HG02763 (cell line): ENCODE measurements around the gene HDDC2.

ENCODE experiments used
- ATAC-seq: cut with Tn5 transposase; IDR thresholded peaks from one replicate; pipeline ENCODE4 v1.9.1; 2021; ENCODE audit warnings: mild to moderate bottlenecking, moderate library complexity; ENCODE audit not compliant: unreplicated experiment

HDDC2 gene

GRCh38 chr6:125271486-125272159 lies 30.1 kb downstream of the HDDC2 start:
- no peak for ATAC-seq

GRCh38 chr6:125270380-125270779 lies 31.4 kb downstream of the HDDC2 start:
- ATAC-seq: no peak

- ATAC-seq: no peak
Observed at GRCh38 chr6:125269328-125269985, 32.3 kb downstream of the HDDC2 start.

GRCh38 chr6:125268765-125269164 lies 33.0 kb downstream of the HDDC2 start:
- ATAC-seq: no peak

- ATAC-seq: no peak
Observed at GRCh38 chr6:125267806-125268523, 33.8 kb downstream of the HDDC2 start.

GRCh38 chr6:125264476-125264875 lies 37.3 kb downstream of the HDDC2 start:
- ATAC-seq: no peak

- no peak for ATAC-seq
Observed at GRCh38 chr6:125262016-125263013, 39.5 kb downstream of the HDDC2 start.

- ATAC-seq: no peak
Observed at GRCh38 chr6:125259354-125259736, 42.4 kb downstream of the HDDC2 start.

GRCh38 chr6:125258651-125259353 lies 43.0 kb downstream of the HDDC2 start:
- no peak for ATAC-seq

GRCh38 chr6:125257351-125257750 lies 44.4 kb downstream of the HDDC2 start:
- no peak for ATAC-seq

GRCh38 chr6:125255201-125255600 lies 46.6 kb downstream of the HDDC2 start:
- no peak for ATAC-seq

- ATAC-seq: no peak
Observed at GRCh38 chr6:125254321-125254720, 47.4 kb downstream of the HDDC2 start.

- no peak for ATAC-seq
Observed at GRCh38 chr6:125253881-125254280, 47.9 kb downstream of the HDDC2 start.

- no peak for ATAC-seq
Observed at GRCh38 chr6:125252891-125253290, 48.9 kb downstream of the HDDC2 start.

- ATAC-seq: no peak
Observed at GRCh38 chr6:125251516-125252220, 50.1 kb downstream of the HDDC2 start.

GRCh38 chr6:125250511-125250910 lies 51.3 kb downstream of the HDDC2 start:
- no peak for ATAC-seq

GRCh38 chr6:125248136-125248535 lies 53.6 kb downstream of the HDDC2 start:
- ATAC-seq: no peak

GRCh38 chr6:125246566-125246965 lies 55.2 kb downstream of the HDDC2 start:
- ATAC-seq: no peak

- no peak for ATAC-seq
Observed at GRCh38 chr6:125245523-125246264, 56.1 kb downstream of the HDDC2 start.
